Activated naive CD8-positive, alpha-beta T cell treated with anti-CD3 and anti-CD28 coated beads, Interleukin-2, amount 50 U/mL, for 24 hours (primary cell): ENCODE results near the gene S1PR3.
"Not testable (repeated sequence)": the region's sequence is repeated elsewhere in the genome, so short reads cannot be mapped to it uniquely, and the experiment has no call there.

Source experiments
- ATAC-seq: fragments of 150-1000 bp; cut with Tn5 transposase; one replicate; pipeline ENCODE4 v1.10.0; 2021
- DNase-seq: peaks from one replicate; pipeline ENCODE4 v3.0.0; 2021
- H3K27ac Mint-ChIP-seq: one replicate; pipeline ENCODE4 v1.8.0; 2021; ENCODE audit warnings: mild to moderate bottlenecking, mixed read lengths
- H3K27me3 Mint-ChIP-seq: one replicate; pipeline ENCODE4 v1.8.0; 2021; ENCODE audit warnings: mixed read lengths
- H3K36me3 Mint-ChIP-seq: one replicate; pipeline ENCODE4 v1.8.0; 2021; ENCODE audit warnings: low read depth, mixed read lengths
- H3K4me1 Mint-ChIP-seq: one replicate; pipeline ENCODE4 v1.8.0; 2021; ENCODE audit warnings: mixed read lengths
- H3K4me3 Mint-ChIP-seq: one replicate; pipeline ENCODE4 v1.8.0; 2021; ENCODE audit warnings: mild to moderate bottlenecking, moderate library complexity, mixed read lengths
- H3K9me3 Mint-ChIP-seq: one replicate; pipeline ENCODE4 v1.8.0; 2021; ENCODE audit warnings: mixed read lengths

Gene S1PR3

GRCh38 chr9:88991066-88992034 lies at the start of gene S1PR3:
Gene S1PR3, plus strand, starts transcription at chr9:88991468. Its CDS starts 9,733 bp downstream, at chr9:89001201.
- Mint-ChIP-seq H3K27ac (no peak within 1 kb of the TSS), H3K27me3 (peaks cover 43% of the 10 kb centered on the region), H3K9me3 (no peaks in the 10 kb centered on the region), H3K4me3 (peak within 1 kb of the TSS; percentile 70), H3K4me1 (peaks cover 27% of the 10 kb centered on the region), H3K36me3 (no peaks in the 10 kb centered on the region)
- DNase-seq (peak; percentile 52), ATAC-seq (peak; percentile 27)

- H3K27me3 Mint-ChIP-seq = peaks cover 12% of the 10 kb centered on the region
Observed at GRCh38 chr9:88941586-88941985, 49.7 kb upstream of the S1PR3 start.

GRCh38 chr9:88942411-88942810 lies 48.9 kb upstream of the S1PR3 start:
- Mint-ChIP-seq H3K36me3 (no peaks in the 10 kb centered on the region), H3K4me3 (no peak overlapping the region), H3K4me1 (no peaks in the 10 kb centered on the region), H3K27ac (no peak overlapping the region), H3K27me3 (peaks cover 9% of the 10 kb centered on the region), H3K9me3 (no peaks in the 10 kb centered on the region)
- ATAC-seq (no peak), DNase-seq (no peak)

More at GRCh38 chr9:88941586-88941985, 49.7 kb upstream of the S1PR3 start:
- not testable (repeated sequence) for DNase-seq, ATAC-seq, H3K4me1 Mint-ChIP-seq, H3K27ac Mint-ChIP-seq, H3K4me3 Mint-ChIP-seq, H3K36me3 Mint-ChIP-seq, H3K9me3 Mint-ChIP-seq

GRCh38 chr9:88945636-88946333 lies 45.5 kb upstream of the S1PR3 start:
- ATAC-seq = no peak
- no peak for DNase-seq
- Mint-ChIP-seq H3K4me1 (peaks cover 9% of the 10 kb centered on the region), H3K4me3 (no peak overlapping the region), H3K27ac (no peak overlapping the region), H3K9me3 (no peaks in the 10 kb centered on the region), H3K27me3 (peaks cover 12% of the 10 kb centered on the region), H3K36me3 (no peaks in the 10 kb centered on the region)

GRCh38 chr9:88947581-88948573 lies 43.4 kb upstream of the S1PR3 start:
- no peaks in the 10 kb centered on the region for H3K36me3 Mint-ChIP-seq
- peaks cover 15% of the 10 kb centered on the region for H3K27me3 Mint-ChIP-seq
- no peak overlapping the region for H3K27ac Mint-ChIP-seq
- no peaks in the 10 kb centered on the region for H3K9me3 Mint-ChIP-seq
- H3K4me1 Mint-ChIP-seq = peaks cover 9% of the 10 kb centered on the region
- no peak for ATAC-seq
- no peak overlapping the region for H3K4me3 Mint-ChIP-seq
- DNase-seq = no peak

GRCh38 chr9:88949425-88949824 lies 41.8 kb upstream of the S1PR3 start:
- Mint-ChIP-seq H3K9me3 (no peaks in the 10 kb centered on the region), H3K27ac (no peak overlapping the region), H3K4me1 (peaks cover 9% of the 10 kb centered on the region), H3K4me3 (no peak overlapping the region), H3K36me3 (no peaks in the 10 kb centered on the region), H3K27me3 (peaks cover 14% of the 10 kb centered on the region)
- ATAC-seq (no peak), DNase-seq (no peak)

- ATAC-seq (peak; percentile 87), DNase-seq (no peak)
- H3K9me3 Mint-ChIP-seq = no peaks in the 10 kb centered on the region
- no peak overlapping the region for H3K27ac Mint-ChIP-seq
- peaks cover 14% of the 10 kb centered on the region for H3K27me3 Mint-ChIP-seq
- no peak overlapping the region for H3K4me3 Mint-ChIP-seq
- H3K36me3 Mint-ChIP-seq = no peaks in the 10 kb centered on the region
- H3K4me1 Mint-ChIP-seq = peaks cover 9% of the 10 kb centered on the region
Observed at GRCh38 chr9:88949961-88950340, 41.3 kb upstream of the S1PR3 start.

GRCh38 chr9:88950341-88951154 lies 40.7 kb upstream of the S1PR3 start:
- no peak for DNase-seq
- peaks cover 13% of the 10 kb centered on the region for H3K27me3 Mint-ChIP-seq
- no peak for ATAC-seq
- no peak overlapping the region for H3K4me3 Mint-ChIP-seq
- no peaks in the 10 kb centered on the region for H3K9me3 Mint-ChIP-seq
- no peaks in the 10 kb centered on the region for H3K36me3 Mint-ChIP-seq
- no peak overlapping the region for H3K27ac Mint-ChIP-seq
- H3K4me1 Mint-ChIP-seq = peaks cover 9% of the 10 kb centered on the region

GRCh38 chr9:88951155-88951542 lies 40.1 kb upstream of the S1PR3 start:
- no peaks in the 10 kb centered on the region for H3K9me3 Mint-ChIP-seq
- H3K27me3 Mint-ChIP-seq = peaks cover 16% of the 10 kb centered on the region
- no peak for DNase-seq
- H3K27ac Mint-ChIP-seq = no peak overlapping the region
- no peak overlapping the region for H3K4me3 Mint-ChIP-seq
- peaks cover 9% of the 10 kb centered on the region for H3K4me1 Mint-ChIP-seq
- ATAC-seq = no peak
- H3K36me3 Mint-ChIP-seq = no peaks in the 10 kb centered on the region

- Mint-ChIP-seq H3K4me1 (peaks cover 9% of the 10 kb centered on the region), H3K4me3 (no peak overlapping the region), H3K27me3 (peaks cover 18% of the 10 kb centered on the region), H3K36me3 (no peaks in the 10 kb centered on the region), H3K9me3 (no peaks in the 10 kb centered on the region), H3K27ac (no peak overlapping the region)
- no peak for ATAC-seq
- DNase-seq = no peak
Observed at GRCh38 chr9:88952086-88952615, 39.1 kb upstream of the S1PR3 start.

- Mint-ChIP-seq H3K4me1 (peaks cover 9% of the 10 kb centered on the region), H3K36me3 (no peaks in the 10 kb centered on the region), H3K4me3 (no peak overlapping the region), H3K27me3 (peaks cover 23% of the 10 kb centered on the region), H3K27ac (no peak overlapping the region), H3K9me3 (no peaks in the 10 kb centered on the region)
- no peak for ATAC-seq
- DNase-seq = no peak
Observed at GRCh38 chr9:88952976-88953375, 38.3 kb upstream of the S1PR3 start.

GRCh38 chr9:88953381-88954029 lies 37.8 kb upstream of the S1PR3 start:
- Mint-ChIP-seq H3K4me1 (peaks cover 9% of the 10 kb centered on the region), H3K4me3 (no peak overlapping the region), H3K36me3 (no peaks in the 10 kb centered on the region), H3K27ac (no peak overlapping the region), H3K9me3 (no peaks in the 10 kb centered on the region), H3K27me3 (peaks cover 23% of the 10 kb centered on the region)
- DNase-seq = no peak
- no peak for ATAC-seq

- Mint-ChIP-seq H3K4me1 (peaks cover 9% of the 10 kb centered on the region), H3K4me3 (no peak overlapping the region), H3K9me3 (no peaks in the 10 kb centered on the region), H3K36me3 (no peaks in the 10 kb centered on the region), H3K27ac (no peak overlapping the region), H3K27me3 (peaks cover 23% of the 10 kb centered on the region)
- no peak for ATAC-seq
- DNase-seq = no peak
Observed at GRCh38 chr9:88954066-88954465, 37.2 kb upstream of the S1PR3 start.
